Panc1 (cell line): Measurements from ENCODE around the gene KRTAP9-3. TPM values are rescaled to one million over a fixed set of nuclear protein-coding genes. Genes with fewer than 3 reads are reported as not detected.
"Not testable (repeated sequence)": the region's sequence is repeated elsewhere in the genome, so short reads cannot be mapped to it uniquely, and the experiment has no call there.

Experiments used
- ATAC-seq: fragments of 200-7000 bp; cut with Tn5 transposase; 2 replicates; pipeline ENCODE4 v1.9.1; 2020; ENCODE audit warnings: mild to moderate bottlenecking, moderate library complexity
- BruUV-seq: library from RNA; stranded (reverse); fragments of 400-500 nt; replicated peaks from 2 replicates; lab custom pipeline; 2021; lab: Mats Ljungman, UMichigan
- CTCF ChIA-PET: fragments of 300-600 bp; sonication (Branson Sonifier 250); formaldehyde crosslinking; loops from one replicate; lab custom pipeline; 2022; ENCODE audit warnings: antibody characterized with exemption; lab: Charles Lee
- POLR2A ChIA-PET: fragments of 300-600 bp; sonication (Branson Sonifier 250); formaldehyde crosslinking; loops from one replicate; lab custom pipeline; 2022; ENCODE audit warnings: antibody characterized with exemption; lab: Charles Lee
- DNase-seq: peaks from one replicate; pipeline ENCODE4 v3.0.0-alpha.2; 2010; ENCODE audit warnings: low read depth, low spot score
- H3K27ac ChIP-seq: 2 replicates; pipeline ENCODE4 v1.5.1; 2011; ENCODE audit warnings: mild to moderate bottlenecking, low read length, inconsistent platforms
- H3K27me3 ChIP-seq: fragments of 200-500 bp; sonication (Bioruptor generic); 2 replicates; pipeline ENCODE4 v1.6.0; 2014; ENCODE audit warnings: low read length, inconsistent platforms; ENCODE audit not compliant: control insufficient read depth, insufficient read depth
- H3K36me3 ChIP-seq: fragments of 200-500 bp; sonication (Bioruptor generic); 2 replicates; pipeline ENCODE4 v1.5.1; 2014; ENCODE audit warnings: inconsistent platforms, mild to moderate bottlenecking, low read length, moderate library complexity; ENCODE audit not compliant: control insufficient read depth, insufficient read depth
- H3K4me1 ChIP-seq: 2 replicates; pipeline ENCODE4 v1.5.1; 2011; ENCODE audit warnings: inconsistent platforms, mild to moderate bottlenecking, low read length, moderate library complexity; ENCODE audit not compliant: control insufficient read depth, insufficient read depth
- H3K4me3 ChIP-seq, 2 experiments: 2 replicates each; pipeline ENCODE4 v1.5.1; 2011 to 2012; ENCODE audit warnings: low read depth in 2 of 2, low read length in 2 of 2, mild to moderate bottlenecking in 2 of 2, inconsistent platforms in 1 of 2, moderate library complexity in 1 of 2
- H3K9me3 ChIP-seq: fragments of 200-500 bp; sonication (Bioruptor generic); 2 replicates; pipeline ENCODE4 v1.5.1; 2014; ENCODE audit warnings: low read depth, mild to moderate bottlenecking, inconsistent platforms, low read length, moderate library complexity; ENCODE audit not compliant: control insufficient read depth, insufficient read depth
- CTCF ChIP-seq: fragments of 450-650 bp; IDR thresholded peaks from 2 replicates; pipeline ENCODE4 v1.5.1; 2017; ENCODE audit warnings: mild to moderate bottlenecking
- POLR2AphosphoS5 ChIP-seq: IDR thresholded peaks from 2 replicates; pipeline ENCODE4 v1.6.1; 2012; ENCODE audit warnings: mild to moderate bottlenecking, low read depth, low read length, moderate library complexity
- REST ChIP-seq, 2 experiments: IDR thresholded peaks; 2 replicates each; pipeline ENCODE4 v1.6.1; 2011 to 2012; ENCODE audit warnings: low read depth in 2 of 2, control low read depth in 1 of 2, low read length in 1 of 2, mild to moderate bottlenecking in 1 of 2, moderate library complexity in 1 of 2; ENCODE audit not compliant: insufficient read depth in 1 of 2
- SIN3A ChIP-seq: IDR thresholded peaks from 2 replicates; pipeline ENCODE4 v1.6.1; 2012; ENCODE audit warnings: low read depth, mild to moderate bottlenecking, low read length, moderate library complexity, borderline replicate concordance; ENCODE audit not compliant: insufficient read depth
- TCF7L2 ChIP-seq: IDR thresholded peaks from 2 replicates; pipeline ENCODE4 v1.6.1; 2011; ENCODE audit warnings: mild to moderate bottlenecking, low read depth, low read length, inconsistent platforms
- in situ Hi-C: cut with HindIII; loops from 2 replicates; pipeline ENCODE4 v1.10.0; 2016; ENCODE audit warnings: low sequenced_read_pairs, low pct_unique_long_range_greater_than_20kb
- intact Hi-C: fragments of 100-400 bp; cut with micrococcal nuclease; formaldehyde crosslinking; loops from one replicate; pipeline ENCODE4 v1.10.0; 2022; ENCODE audit not compliant: unreplicated experiment
- total RNA-seq: library from RNA; stranded (reverse); gene quantifications from one replicate; pipeline ENCODE4 v1.2.1, GENCODE V29; 2021; ENCODE audit not compliant: unreplicated experiment

KRTAP9-3 gene
- total RNA-seq, 1 experiment from 2014 or later: not detected

GRCh38 chr17:41246995-41247787 is 14.9 kb downstream of the KRTAP9-3 start:
- CTCF ChIA-PET, POLR2A ChIA-PET, DNase-seq, in situ Hi-C loops, H3K4me1 ChIP-seq, H3K9me3 ChIP-seq, ATAC-seq, H3K4me3 ChIP-seq, intact Hi-C loops, BruUV-seq, H3K36me3 ChIP-seq, H3K27ac ChIP-seq: not testable (repeated sequence)
- peaks cover 13% of the 10 kb centered on the region for H3K27me3 ChIP-seq

- POLR2A ChIA-PET, ATAC-seq, H3K9me3 ChIP-seq, H3K4me1 ChIP-seq, intact Hi-C loops, H3K36me3 ChIP-seq, BruUV-seq, CTCF ChIA-PET, H3K27ac ChIP-seq, DNase-seq, H3K4me3 ChIP-seq, in situ Hi-C loops: not testable (repeated sequence)
- peaks cover 27% of the 10 kb centered on the region for H3K27me3 ChIP-seq
Measured at GRCh38 chr17:41249637-41250240, 17.5 kb downstream of the KRTAP9-3 start, which contains the start of gene KRTAP9-4. Gene KRTAP9-4 (plus strand): TSS chr17:41249687. CDS start chr17:41249721, 34 bp downstream.

- Histone ChIP-seq H3K4me1 (no peaks in the 10 kb centered on the region), H3K36me3 (no peaks in the 10 kb centered on the region), H3K9me3 (no peaks in the 10 kb centered on the region), H3K27me3 (peaks cover 30% of the 10 kb centered on the region), H3K4me3 (no peak overlapping the region), H3K27ac (no peak overlapping the region)
- ATAC-seq: no peak
- POLR2A ChIA-PET: no interaction called here
- CTCF ChIA-PET: no interaction called here
- no peak for DNase-seq
- BruUV-seq: no TSS peak
- TF ChIP-seq CTCF (no peak), POLR2AphosphoS5 (no peak), SIN3A (no peak), TCF7L2 (no peak), REST (IDR thresholded peaks at IDR 0.05; ENCODE audit: insufficient read depth in 1 of 2, low read depth in 2 of 2, low read length in 1 of 2) (no peak)
- intact Hi-C loops: no loop called here
- in situ Hi-C loops: no loop called here
Measured at GRCh38 chr17:41251261-41251660, 19.0 kb downstream of the KRTAP9-3 start.
